Lung (tissue), 16 donors: ENCODE measurements around the gene PGM2L1. TPM values are rescaled to one million over a fixed set of nuclear protein-coding genes. Genes with fewer than 3 reads are reported as not detected.

ENCODE experiments used
- ATAC-seq: fragments of 200-7000 bp; cut with Tn5 transposase; one replicate; pipeline ENCODE4 v1.9.1; 2020; ENCODE audit warnings: moderate number of reproducible peaks; ENCODE audit not compliant: insufficient read depth, low FRiP score
- DNase-seq, 3 donors: peaks; one replicate each; pipeline ENCODE4 v3.0.0-alpha.2; 2013 to 2017
- H3K27ac ChIP-seq, 2 donors: one replicate each; pipeline ENCODE4 v1.5.1; 2013; ENCODE audit warnings: mild to moderate bottlenecking in 2 of 2, moderate library complexity in 2 of 2, control low read depth in 1 of 2, inconsistent platforms in 1 of 2, low read depth in 1 of 2, low read length in 1 of 2
- H3K27me3 ChIP-seq, 3 donors: one replicate each; pipeline ENCODE4 v1.5.1; 2013; ENCODE audit warnings: low read length in 2 of 3; ENCODE audit not compliant: control insufficient read depth in 3 of 3, insufficient read depth in 3 of 3
- H3K36me3 ChIP-seq, 4 donors: one replicate each; pipeline ENCODE4 v1.5.1; 2013; ENCODE audit warnings: low read length in 4 of 4, mild to moderate bottlenecking in 1 of 4, moderate library complexity in 1 of 4; ENCODE audit not compliant: control insufficient read depth in 4 of 4, insufficient read depth in 4 of 4
- H3K4me1 ChIP-seq, 5 donors: one replicate each; pipeline ENCODE4 v1.5.1; 2013; ENCODE audit warnings: low read length in 5 of 5, mild to moderate bottlenecking in 2 of 5, moderate library complexity in 1 of 5; ENCODE audit not compliant: control insufficient read depth in 5 of 5, insufficient read depth in 5 of 5
- H3K4me3 ChIP-seq: one replicate; pipeline ENCODE4 v1.5.1; 2013; ENCODE audit warnings: mild to moderate bottlenecking, control low read depth, moderate library complexity
- H3K9ac ChIP-seq, 2 donors: one replicate each; pipeline ENCODE4 v1.5.1; 2013; ENCODE audit warnings: low read length in 2 of 2, control low read depth in 1 of 2; ENCODE audit not compliant: insufficient read depth in 1 of 2
- H3K9me3 ChIP-seq, 4 donors: one replicate each; pipeline ENCODE4 v1.5.1; 2013; ENCODE audit warnings: low read length in 3 of 4, mild to moderate bottlenecking in 1 of 4, moderate library complexity in 1 of 4; ENCODE audit not compliant: control insufficient read depth in 4 of 4, insufficient read depth in 3 of 4
- WGBS, 2 donors: extraction: QIAGEN DNeasy Blood & Tissue Kit; methylation state at CpG; one replicate each; pipeline ENCODE4 v1.1.7; 2013; 5-methylcytosine and 5-hydroxymethylcytosine counted together
- long read RNA-seq, 5 donors: transcript quantifications; one replicate each; lab custom pipeline, GENCODE V29; 2026
- polyA plus RNA-seq, 2 donors: library from polyadenylated mRNA; stranded (reverse); fragments of 200-250 nt; gene quantifications; one replicate each; pipeline ENCODE4 v1.2.1, GENCODE V29; 2013
- total RNA-seq, 2 donors: library from RNA; depleted of rRNA in 1 of 2; stranded (reverse); fragments of >200 nt in 1 of 2; gene quantifications; one replicate each; pipeline ENCODE4 v1.2.1, GENCODE V29; 2014 to 2021
- TF ChIP-seq, protein P1 (sequence below): IDR thresholded peaks from 2 replicates; pipeline ENCODE4 v1.5.1; 2012; ENCODE audit warnings: mild to moderate bottlenecking; ENCODE audit errors: control extremely low read depth, extremely low read depth
- donor health status: control.
- donor health status: control.
- donor health status: Bipolar disorder and iron deficiency.
- donor health status: healthy.
- donor health status: DM: yes; HTN: yes; CAD: no.

Gene PGM2L1
- total RNA-seq, result 10 to 100 TPM in 1 of 2 donors, 1 to 10 TPM in 1; 7.9 to 10.4 TPM
- polyA plus RNA-seq, result 1 to 10 TPM; 1.2 to 2.3 TPM
- long read RNA-seq, donor 1, full-length matches to known transcripts, result 1 of 1 reads
- long read RNA-seq, donor 1, partial matches to known transcripts, result 0 of 1 reads
- long read RNA-seq, donor 1, other reads (novel, unspliced or antisense), result 0 of 1 reads
- long read RNA-seq, donor 2, result 0 reads
- long read RNA-seq, donor 3, result 0 reads
- long read RNA-seq, donor 4, result 0 reads
- long read RNA-seq, donor 5, full-length matches to known transcripts, result 1 of 1 reads
- long read RNA-seq, donor 5, partial matches to known transcripts, result 0 of 1 reads
- long read RNA-seq, donor 5, other reads (novel, unspliced or antisense), result 0 of 1 reads

DNA sequence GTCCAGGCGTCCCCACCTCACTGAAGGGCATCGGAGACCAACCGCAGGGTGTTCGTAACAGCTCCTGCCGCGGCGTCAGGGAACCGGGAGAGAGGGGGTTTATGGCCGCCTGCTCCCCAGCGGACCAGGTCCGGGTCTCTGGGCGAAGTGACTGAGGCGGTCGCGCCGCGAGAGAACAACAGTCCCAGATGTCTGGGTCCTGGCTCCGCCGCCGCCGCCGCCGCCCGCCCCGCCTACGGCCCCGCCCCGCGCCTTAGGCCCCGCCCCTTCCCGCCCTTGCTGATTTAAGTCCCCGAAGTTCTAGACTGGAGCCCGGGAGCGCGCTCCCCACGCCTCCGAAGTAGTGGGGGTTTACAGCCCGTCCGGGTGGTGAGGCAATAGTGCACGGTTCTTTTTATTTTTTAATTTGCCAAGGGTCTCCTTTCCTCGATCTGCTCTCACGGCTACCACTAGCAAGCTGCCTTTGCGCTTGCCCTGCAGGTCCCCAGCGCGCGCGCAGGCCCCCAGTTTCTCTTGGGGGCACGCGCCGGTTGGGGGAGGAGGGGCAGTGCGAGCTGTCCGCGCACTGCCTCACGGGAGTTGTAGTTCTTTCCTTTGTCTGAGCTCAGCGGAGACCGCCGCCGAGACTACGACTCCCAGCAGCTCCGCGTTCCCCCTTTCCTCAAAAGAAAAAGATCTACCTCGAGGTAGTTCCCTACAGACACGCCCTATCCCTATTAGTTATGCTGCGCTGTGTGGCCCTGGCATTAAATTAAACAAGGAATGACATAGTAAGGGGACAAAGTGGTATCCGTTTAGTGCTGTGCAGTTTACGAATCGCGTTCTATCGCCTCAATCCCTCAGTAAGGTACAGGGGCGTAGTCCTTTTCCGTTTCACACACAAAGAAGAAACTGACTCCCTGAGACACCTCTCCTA is at the start of gene PGM2L1:
TSS of gene PGM2L1 (minus strand) at position 190 of the 916 bp plus-strand sequence. CDS start 272 bp downstream, outside the sequence.
- H3K9me3 ChIP-seq, result no peaks in the 10 kb centered on the region
- TF ChIP-seq, protein P1, sequence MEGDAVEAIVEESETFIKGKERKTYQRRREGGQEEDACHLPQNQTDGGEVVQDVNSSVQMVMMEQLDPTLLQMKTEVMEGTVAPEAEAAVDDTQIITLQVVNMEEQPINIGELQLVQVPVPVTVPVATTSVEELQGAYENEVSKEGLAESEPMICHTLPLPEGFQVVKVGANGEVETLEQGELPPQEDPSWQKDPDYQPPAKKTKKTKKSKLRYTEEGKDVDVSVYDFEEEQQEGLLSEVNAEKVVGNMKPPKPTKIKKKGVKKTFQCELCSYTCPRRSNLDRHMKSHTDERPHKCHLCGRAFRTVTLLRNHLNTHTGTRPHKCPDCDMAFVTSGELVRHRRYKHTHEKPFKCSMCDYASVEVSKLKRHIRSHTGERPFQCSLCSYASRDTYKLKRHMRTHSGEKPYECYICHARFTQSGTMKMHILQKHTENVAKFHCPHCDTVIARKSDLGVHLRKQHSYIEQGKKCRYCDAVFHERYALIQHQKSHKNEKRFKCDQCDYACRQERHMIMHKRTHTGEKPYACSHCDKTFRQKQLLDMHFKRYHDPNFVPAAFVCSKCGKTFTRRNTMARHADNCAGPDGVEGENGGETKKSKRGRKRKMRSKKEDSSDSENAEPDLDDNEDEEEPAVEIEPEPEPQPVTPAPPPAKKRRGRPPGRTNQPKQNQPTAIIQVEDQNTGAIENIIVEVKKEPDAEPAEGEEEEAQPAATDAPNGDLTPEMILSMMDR, result no peak
- no peaks in the 10 kb centered on the region for H3K36me3 ChIP-seq
- peaks cover 0 to 5% (median 0%) of the 10 kb centered on the region in 5 donors for H3K4me1 ChIP-seq
- DNase-seq, result peak; percentile 97 to 98 (median 98)
- peak; percentile 94 for ATAC-seq
- no peaks in the 10 kb centered on the region for H3K27me3 ChIP-seq
- peak within 1 kb of the TSS; percentile 87 for H3K4me3 ChIP-seq
- H3K9ac ChIP-seq, result peak within 1 kb of the TSS; percentile 84 to 97
- WGBS, 2 donors, result 0% methylated on average over 65 to 71 of the region's 71 CpGs
- H3K27ac ChIP-seq, result peak within 1 kb of the TSS; percentile 81 to 92

DNA sequence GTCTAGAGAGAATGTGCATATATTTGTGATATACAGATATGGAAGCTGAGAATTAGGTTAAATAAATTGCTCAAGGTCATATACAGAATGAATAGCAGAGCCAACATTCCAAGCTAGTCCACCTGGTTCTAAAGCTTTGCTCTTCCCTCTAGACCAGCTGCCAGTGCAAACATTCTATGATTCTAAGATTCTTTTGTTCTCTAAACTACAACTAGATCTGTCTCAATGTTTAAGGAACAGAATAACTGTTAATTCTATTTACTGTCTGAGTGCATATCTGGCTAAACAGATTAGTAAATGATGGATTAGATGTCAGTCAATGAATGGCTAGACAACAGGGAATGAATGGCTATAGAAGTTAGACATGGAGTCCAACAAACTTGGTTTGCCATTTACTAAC is 49.5 kb upstream of the PGM2L1 start:
- Histone ChIP-seq H3K36me3 (no peaks in the 10 kb centered on the region), H3K4me1 (peaks cover 0 to 8% (median 0%) of the 10 kb centered on the region in 5 donors), H3K27ac (no peak overlapping the region), H3K4me3 (no peak overlapping the region), H3K27me3 (no peaks in the 10 kb centered on the region), H3K9ac (no peak overlapping the region), H3K9me3 (no peaks in the 10 kb centered on the region)
- TF ChIP-seq, protein P1, result no peak
- DNase-seq, result no peak
- ATAC-seq, result no peak

DNA sequence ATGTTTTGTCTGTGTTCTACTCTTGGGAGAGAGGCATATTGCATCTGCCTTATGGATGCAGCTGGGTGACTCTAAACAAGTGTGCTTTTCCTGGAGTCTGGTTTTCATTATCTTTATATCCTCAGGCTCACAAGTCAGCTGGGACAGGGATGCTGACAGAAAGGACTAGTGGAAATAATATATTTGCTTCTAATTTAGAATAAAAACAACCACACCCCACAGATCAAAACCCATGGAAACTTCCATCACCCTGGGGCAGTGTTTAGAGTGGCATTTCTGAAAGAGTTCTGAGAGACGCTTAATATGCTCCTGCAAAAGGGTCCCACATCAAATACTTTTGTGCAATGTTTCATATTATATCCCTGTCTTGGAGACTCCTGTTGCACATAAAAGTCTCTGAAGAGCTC is 48.3 kb upstream of the PGM2L1 start:
- TF ChIP-seq, protein P1, result no peak
- 92 to 94% methylated on average over 1 of the region's 1 CpG for WGBS, 2 donors
- no peaks in the 10 kb centered on the region for H3K36me3 ChIP-seq

More for the DNA sequence above, 48.3 kb upstream of the PGM2L1 start:
- Histone ChIP-seq H3K4me3 (no peak overlapping the region), H3K27me3 (no peaks in the 10 kb centered on the region), H3K27ac (no peak overlapping the region), H3K4me1 (peaks cover 0 to 8% (median 0%) of the 10 kb centered on the region in 5 donors), H3K9ac (no peak overlapping the region), H3K9me3 (no peaks in the 10 kb centered on the region)
- DNase-seq (no peak), ATAC-seq (no peak)
